HG03139 (cell line): ENCODE data around the gene VAMP1.
"Not testable (repeated sequence)": the region's sequence is repeated elsewhere in the genome, so short reads cannot be mapped to it uniquely, and the experiment has no call there.

Experiments used
- ATAC-seq: cut with Tn5 transposase; IDR thresholded peaks from one replicate; pipeline ENCODE4 v1.9.1; 2021; ENCODE audit not compliant: unreplicated experiment

Gene VAMP1

DNA sequence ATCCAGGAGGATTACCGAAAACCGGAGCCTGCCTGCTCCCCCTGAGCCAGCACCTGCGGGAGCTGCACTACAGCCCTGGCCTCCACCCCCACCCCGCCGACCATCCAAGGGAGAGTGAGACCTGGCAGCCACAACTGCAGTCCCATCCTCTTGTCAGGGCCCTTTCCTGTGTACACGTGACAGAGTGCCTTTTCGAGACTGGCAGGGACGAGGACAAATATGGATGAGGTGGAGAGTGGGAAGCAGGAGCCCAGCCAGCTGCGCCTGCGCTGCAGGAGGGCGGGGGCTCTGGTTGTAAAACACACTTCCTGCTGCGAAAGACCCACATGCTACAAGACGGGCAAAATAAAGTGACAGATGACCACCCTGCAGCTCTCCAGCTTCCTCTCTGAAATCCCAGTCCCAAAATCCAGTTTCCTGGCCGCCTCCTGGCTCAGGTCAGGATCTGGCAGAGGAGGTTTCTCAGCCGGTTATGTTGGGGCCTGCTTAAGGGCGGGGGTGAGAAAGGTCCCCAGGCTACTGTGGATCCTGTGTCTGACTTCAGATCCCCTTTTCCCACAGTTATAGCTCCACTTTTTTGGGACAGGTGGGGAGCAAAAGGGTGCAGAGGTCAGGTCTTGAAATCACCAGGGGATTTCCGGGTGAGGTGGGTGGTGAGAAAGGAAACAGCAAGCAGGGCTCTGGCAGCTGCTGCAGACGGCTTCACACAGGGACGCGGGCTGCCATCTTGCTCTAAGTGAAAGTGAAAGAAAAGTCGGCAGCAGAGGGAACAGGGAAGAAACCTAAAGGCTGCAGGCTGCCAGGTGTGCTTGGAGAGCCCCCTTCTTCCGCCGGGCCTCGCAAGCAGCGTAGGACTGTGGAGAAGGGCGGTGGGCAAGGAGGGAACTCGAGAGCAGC is 18.9 kb downstream of the VAMP1 start, which contains the start of gene TAPBPL:
TAPBPL (plus strand) TSS at position 695 of the 897 bp plus-strand sequence. CDS start 207 bp downstream, outside the sequence.
- ATAC-seq: peak; percentile 67

DNA sequence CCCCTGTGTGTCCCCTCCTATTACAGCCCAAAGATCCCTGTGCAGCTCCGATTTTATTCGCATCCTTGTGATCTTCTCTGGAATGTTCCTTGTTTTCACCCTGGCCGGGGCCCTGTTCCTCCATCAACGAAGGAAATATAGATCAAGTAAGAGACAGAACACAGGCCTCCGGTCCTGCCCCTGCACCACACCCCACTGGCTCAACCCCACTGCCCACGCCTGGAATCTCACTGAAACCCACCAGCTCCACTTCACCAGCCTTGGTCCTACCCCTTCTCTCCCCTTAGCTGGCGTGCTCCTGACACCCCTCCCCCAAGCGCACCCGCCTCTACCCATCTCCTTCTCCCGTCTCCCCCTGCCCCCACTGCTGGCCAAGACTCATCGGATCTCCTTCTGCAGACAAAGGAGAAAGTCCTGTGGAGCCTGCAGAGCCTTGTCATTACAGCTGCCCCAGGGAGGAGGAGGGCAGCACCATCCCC is 19.6 kb downstream of the VAMP1 start:
- ATAC-seq: peak; percentile 6

DNA sequence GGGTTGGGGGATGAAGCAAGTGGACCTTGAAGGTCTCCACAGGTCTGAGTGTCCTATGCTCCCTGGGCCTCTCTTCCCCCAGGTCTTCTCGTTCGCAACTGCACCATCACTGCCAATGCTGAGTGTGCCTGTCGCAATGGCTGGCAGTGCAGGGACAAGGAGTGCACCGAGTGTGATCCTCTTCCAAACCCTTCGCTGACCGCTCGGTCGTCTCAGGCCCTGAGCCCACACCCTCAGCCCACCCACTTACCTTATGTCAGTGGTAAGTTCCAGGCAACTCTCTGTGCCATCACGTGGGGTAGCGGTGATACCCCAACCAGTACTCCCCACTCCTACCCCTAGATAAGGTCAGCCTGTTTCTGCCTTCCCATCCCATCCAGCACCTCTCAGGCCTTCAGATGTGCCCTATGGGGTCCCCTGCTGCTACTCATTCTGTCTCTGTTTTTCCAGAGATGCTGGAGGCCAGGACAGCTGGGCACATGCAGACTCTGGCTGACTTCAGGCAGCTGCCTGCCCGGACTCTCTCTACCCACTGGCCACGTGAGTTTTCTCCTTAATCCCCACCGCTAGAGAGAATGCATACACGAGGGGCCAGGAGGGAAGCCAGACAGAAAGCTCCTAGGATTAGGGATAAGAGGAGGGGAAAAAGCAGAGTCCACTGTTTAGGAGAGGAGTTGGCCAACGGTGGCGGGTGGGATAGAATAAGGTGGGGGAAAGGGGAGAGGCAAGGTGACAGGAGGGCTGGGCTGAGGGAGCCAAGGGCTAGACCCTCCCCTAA is 20.2 kb downstream of the VAMP1 start:
- ATAC-seq: no peak

DNA sequence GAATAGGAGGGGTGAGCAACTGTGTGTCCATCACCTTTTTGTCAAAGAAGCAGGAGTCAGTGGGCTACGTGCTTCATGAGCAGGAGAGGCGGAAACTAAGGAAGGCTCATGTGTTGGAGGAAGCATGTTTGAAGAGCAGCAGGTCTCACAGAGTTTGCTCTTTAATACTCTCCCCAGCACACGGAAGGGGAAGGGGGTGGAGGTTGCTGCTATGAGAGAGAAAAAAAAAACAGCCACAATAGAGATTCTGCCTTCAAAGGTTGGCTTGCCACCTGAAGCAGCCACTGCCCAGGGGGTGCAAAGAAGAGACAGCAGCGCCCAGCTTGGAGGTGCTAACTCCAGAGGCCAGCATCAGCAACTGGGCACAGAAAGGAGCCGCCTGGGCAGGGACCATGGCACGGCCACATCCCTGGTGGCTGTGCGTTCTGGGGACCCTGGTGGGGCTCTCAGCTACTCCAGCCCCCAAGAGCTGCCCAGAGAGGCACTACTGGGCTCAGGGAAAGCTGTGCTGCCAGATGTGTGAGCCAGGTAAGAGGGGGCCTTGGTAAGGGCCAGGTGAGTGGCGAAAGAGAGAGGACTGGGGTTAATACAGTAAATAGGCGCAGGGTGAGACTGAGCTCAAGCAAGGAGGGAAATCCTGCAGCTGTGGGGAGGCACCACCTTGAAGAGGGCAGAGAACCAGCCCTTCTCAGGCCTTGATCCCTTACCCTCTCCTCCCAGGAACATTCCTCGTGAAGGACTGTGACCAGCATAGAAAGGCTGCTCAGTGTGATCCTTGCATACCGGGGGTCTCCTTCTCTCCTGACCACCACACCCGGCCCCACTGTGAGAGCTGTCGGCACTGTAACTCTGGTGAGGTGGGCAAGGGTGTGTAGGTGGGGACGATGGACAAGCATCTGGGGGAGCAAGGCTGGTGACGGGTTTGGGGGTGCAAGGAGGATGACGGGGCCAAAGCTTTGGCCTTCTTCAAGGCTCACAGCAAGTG is 25.5 kb downstream of the VAMP1 start, which contains the start of gene CD27:
CD27 (plus strand) TSS at position 252 of the 985 bp plus-strand sequence; CDS start at position 393, 141 bp downstream.
- no peak for ATAC-seq

DNA sequence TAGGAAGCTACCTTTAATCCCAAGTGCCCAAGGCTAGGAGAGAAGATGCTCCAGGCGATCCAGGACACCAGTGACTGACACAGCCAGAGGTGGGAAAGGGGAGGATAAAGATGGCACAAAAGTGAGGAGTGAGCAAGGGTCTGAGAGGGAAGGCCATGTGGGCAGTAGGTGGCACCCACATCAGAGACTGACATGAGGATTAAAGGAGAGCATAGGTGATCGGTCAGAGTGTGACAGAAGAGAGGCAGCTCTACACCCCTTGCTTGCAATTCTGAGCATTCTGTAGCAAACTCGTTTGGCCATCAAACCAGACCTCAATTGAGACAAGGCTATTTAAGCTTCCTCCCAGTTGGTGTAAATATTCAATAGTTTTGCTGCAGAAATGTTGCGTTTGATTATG is 26.4 kb downstream of the VAMP1 start:
- ATAC-seq: no peak

DNA sequence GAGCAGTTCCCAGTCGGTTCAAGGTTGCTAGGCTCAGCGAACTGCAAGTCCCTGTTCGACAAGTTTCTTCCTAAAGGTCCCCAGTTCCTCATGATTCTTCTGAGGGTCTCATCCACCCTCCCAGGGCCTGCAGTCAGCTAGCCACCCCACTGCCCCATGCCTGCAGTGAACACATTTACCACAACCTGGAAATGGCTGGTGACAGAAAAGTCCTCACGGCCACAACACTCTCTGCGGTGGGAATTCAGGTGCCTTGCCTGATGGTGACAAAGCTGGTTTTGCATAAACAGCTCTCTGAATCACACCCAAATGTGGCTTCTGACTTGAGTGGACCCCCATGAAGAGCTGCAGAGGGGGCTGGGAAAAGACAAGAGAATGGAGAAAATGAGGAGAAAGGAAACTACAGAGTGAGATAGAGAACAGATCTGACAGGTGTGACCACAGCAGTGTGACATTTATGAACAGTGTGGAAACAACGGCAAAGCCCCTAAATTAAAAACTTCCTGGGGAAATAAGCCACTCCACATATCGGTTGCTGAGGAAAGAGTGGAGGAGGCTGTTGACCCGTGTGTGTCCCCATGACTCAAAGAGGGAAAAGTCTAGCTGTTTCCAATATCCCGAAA is 27.0 kb downstream of the VAMP1 start:
- no peak for ATAC-seq

DNA sequence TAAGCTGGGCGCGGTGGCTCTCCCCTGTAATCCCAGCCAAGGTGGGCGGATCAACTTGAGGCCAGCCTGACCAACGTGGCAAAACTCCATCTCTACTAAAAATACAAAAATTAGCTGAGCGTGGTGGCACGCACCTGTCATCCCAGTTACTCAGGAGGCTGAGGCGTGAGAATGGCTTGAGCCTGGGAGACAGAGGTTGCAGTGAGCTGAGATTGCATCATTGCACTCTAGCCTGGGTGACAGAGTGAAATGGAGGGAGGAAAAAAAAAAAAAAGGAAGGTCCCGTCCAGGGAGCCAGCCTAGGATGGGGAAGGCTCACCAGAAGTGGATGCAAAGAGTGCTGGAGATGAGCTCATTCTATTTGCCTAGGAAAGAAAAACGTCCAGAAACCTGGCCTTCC is 27.6 kb downstream of the VAMP1 start:
- ATAC-seq: no peak

DNA sequence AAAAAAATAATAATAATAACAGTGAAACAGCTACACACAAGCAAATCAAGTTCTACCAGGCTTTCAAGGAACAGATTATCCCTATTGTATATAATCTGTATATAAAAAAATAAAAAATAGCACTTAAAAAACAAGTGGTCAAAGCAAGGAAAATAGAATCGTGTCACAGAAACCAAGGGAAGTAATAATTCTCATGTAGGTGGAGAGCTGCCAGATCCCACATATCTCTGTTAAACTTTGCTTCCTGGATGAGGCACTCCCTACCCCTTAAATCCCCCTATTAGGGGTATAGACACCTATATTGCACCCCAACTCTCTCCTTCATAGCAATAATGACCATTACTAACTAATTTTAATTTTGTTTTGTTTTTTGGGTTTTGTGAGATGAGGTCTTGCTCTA is 30.1 kb downstream of the VAMP1 start:
- no peak for ATAC-seq

DNA sequence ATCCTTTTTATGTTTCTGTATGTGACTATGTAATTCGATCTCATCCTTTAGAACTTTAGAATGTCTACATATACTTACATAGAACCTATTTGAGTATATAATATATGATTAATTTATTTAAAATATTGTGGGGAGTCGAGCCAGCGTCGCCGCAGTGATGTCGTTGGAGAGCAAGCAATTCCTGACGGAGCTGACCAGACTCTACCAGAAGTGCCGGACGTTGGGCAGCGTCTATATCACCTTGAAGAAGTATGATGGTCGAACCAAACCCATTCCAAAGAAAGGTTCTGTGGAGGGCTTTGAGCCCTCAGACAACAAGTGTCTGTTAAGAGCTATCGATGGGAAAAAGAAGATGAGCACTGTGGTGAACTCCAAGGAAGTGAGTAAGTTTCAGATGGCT is 32.1 kb downstream of the VAMP1 start:
- no peak for ATAC-seq

DNA sequence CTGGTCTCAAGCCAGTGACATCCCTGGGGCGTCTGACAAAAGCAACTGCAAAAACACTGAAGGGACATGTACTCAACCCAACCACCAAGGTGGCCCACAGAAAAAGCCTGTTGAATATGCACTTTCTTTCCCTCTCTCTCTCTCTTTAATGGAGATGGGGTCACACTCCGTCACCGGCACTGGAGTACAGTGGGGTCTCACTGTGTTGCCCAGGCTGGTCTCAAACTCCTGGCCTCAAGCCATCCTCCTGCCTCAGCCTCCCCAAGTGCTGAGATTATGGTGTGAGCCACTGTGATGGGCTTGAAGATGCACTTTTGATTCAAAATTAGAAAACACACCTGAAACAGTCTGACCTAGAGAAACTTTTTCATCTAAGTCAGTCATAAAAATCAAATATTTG is 32.9 kb downstream of the VAMP1 start:
- ATAC-seq: no peak

DNA sequence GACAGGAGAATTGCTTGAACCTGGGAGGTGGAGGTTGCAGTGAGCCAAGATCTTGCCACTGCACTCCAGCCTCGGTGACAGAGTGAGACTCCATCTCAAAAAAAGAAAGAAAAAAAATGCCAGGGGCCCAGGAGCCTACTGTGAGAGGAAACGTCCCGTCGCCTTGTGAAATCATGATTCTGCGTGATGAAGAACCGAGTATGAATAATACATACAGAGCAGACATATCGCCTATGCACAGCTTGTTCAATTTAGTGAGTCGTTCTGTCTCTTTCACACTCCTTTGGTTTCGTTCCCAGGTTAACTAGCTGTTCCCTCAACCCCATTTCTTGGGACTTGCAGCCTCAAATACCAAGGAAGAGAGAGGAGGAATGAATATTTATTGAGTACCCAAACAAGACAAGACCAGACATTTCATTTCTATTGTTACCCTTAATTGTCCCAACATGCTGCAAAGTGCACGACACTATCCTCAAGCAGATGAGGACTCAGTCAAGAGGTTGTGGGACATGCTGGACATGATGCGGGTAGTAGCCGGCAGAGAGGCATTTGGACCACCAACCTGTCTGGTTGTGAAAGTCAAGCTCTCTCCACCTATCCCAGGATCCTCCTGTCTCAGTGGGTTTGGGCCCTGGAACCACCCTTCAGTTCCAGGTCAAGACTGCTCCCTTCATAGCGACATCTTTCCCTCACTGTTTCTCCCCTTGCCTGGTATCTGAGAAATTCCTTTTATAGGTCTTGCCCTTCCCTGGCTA is 34.3 kb downstream of the VAMP1 start:
- no peak for ATAC-seq

DNA sequence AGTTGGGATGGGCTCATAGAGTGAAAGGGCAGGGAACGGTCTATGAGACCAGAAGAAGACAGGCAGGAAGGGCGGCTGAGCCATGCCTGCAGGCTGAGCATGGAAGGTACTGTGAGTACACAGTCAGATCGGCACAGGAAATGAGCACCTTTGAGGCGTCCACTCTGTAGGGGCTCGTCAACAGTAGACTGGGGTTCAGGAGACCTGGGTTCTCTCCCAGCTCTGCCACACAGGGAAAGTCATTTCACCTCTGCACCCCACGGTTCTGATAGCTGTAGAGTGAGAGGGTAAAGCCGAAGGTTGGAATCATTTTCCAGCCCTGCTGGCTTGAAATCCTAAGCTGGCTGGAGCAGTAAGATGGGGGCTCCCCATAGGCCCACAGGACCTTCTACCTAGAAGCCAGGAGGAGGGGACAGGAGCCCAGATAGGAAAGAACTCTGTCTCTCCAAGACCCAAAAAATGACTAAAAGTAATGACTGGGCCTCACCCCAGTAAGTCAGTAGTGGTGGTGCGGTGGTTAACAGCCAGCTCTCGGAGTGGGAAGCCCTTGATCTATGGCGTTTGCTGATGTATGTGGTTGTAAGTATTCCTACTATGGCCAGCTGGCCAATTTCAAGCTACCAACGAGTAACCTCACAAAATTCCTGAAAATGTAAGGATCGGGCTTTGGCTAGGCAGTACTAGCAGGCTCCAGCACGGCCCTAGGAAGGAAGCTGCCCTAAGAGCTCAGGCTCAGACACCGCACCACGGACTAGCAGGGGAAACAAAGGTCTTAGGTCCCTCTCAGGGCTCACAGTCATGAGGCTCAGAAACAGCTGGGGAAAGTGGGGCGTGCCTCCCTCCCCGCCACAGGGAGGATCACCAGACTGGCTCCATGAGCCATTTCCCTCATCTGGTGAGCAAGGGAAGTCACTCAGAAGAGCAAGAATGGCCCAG is 36.0 kb downstream of the VAMP1 start:
- no peak for ATAC-seq

DNA sequence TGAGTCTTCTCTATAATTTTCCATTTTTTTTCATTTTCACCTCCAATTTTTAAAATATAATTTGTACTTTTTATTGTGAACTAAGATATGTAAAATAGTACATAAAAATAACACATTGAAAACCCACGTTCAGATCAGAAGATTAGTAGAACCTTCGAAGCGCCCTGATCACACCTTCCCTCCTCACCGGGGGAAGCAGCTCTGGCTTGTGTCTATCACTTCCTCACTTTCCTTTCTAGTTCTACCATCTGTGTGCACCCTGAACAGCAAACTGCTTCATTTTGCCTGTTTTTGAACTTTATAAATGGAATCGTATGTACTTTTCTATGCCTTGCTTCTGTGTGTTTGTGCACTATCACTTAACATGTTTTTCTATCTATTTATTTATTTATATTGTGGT is 37.5 kb downstream of the VAMP1 start:
- ATAC-seq: no peak

DNA sequence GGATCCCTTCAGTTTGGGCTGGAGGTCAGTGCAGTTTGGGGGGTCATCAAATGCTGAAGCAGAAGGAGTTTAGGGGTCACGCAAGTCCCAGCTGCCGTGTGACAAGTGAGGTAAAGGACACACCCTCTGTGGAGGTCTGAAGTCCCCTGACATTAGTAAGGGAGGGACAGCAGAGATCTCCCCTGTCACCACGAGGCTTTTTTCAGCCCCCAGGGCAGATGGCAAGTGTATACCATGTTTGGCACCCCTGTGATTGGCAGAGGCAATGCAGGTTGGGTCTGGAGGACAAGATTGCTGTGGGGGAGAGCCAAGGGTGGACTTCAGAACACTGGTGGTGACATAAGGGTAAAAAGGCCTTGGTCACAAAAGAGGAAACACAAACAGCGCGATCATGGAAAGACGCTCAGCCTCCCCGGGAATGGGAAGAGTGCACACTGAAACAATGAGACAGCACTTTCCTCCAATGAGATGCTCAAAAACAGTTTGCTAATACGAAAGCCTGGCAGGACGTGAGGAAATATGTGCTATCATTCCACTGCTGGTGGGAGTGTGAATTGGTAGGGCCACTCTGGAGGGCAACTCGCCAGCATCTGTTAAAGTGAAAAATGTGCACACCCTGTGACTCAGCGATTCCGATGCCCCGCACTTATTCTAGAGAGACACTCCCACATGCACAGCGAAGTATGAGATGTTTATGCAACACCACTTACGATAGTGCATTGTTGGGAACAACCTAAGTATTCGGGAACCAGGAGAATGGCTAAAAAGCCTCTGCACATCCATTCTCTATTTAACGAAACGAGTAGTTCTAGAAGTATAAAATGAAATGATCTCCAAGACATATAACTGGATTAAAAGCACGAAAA is 40.1 kb downstream of the VAMP1 start:
- no peak for ATAC-seq

DNA sequence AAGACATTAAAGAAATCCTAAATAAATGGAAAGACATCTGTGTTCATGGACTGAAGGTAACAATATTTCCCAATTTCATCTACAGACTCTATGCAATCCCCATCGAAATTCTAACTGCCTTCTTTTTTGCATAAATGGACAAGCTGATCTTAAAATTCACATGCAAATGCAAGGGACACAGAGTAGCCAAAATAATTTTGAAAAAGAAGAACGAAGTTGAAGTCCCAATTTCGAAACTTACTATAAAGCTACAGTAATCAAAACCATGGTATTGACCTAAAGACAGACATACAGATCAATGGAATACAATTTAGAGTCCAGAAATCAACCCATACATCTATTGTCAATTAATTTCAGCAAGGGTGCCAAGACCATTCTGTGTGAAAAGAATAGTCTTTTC is 42.2 kb downstream of the VAMP1 start:
- no peak for ATAC-seq

DNA sequence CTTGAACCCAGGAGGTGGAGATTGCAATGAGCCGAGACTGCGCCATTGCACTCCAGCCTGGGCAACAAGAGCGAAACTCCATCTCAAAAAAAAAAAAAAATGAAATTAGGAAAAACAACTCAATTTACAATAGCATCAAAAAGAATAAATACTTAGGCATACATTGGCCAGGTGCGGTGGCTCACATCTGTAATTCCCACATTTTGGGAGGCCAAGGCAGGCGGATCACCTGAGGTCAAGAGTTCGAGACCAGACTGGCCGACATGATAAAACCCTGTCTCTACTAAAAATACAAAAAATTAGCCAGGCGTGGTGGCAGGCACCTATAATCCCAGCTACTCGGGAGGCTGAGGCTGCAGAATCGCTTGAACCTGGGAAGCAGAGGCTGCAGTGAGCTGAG is 42.7 kb downstream of the VAMP1 start:
- ATAC-seq: not testable (repeated sequence)

DNA sequence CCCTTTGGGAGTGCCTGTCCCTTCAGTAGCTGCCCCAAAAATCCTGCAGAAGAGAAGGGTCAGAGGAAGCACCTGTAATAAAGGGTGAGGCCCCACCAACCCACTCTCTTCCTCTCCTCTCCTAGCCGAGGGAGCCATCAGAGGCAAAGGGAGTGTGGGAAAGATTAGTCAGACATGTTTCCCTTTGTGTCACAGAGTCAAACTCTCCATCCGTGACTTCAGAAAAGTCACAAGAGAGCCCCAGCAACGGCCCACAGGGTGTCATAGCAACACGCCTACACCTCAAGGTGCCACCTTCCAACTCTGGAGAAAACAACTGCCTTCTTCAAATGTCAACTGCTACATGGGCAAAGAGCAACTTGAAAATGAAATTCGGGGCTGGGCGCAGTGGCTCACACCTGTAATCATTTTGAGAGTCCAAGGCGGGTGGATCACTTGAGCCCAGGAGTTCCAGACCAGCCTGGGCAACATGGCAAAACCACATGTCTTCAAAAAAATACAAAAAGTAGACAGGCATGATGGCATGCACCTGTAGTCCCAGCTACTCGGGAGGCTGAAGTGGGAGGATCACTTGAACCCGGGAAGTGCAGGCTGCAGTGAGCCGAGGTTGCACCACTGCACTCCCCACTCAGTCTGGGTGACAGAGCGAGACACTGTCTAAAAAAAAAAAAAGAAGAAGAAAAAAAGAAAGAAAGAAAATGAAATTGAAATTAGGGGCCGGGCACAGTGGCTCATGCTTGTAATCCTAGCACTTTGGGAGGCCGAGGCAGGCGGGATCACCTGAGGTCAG is 43.4 kb downstream of the VAMP1 start:
- ATAC-seq: peak; percentile 42
